ENCODE results near the gene SIGLEC12.

Gene SIGLEC12

DNA sequence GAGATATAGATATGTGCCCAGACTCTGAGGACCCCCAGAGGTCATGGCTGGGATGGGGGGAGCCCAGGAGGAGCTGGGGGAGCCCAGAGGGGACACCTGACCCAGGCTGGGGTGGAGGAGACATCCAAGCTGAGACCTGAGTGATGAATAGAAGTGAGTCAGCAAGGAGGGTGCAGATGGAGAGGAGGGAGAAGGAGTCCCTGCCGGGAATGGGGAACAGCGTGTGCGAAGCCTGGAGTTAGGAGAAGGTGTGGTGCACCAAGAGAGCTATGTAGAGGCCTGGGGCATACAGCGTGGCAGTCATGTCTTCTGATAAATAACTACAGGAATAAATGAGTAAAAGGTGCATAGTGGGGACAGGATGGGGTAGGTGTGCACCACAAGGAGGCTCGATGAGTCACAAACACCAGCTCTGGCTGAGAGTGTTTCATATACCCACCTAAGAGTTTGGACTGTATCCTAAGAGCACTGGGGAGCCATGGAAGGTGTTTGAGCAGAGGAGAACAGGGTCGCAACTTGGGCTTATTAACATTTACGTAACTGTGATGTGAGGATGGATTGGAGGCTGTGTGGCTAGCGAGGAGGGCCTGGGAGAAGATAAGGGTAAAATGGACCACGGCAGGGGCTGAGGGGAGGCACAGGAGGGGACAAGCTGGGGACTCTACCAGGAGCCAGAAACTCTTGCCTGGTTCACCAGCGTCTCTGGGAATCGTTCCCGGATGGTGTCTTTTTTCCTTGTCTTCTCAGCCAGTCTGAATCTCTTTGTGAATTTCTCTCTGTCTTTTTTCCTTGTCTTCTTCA is 21.9 kb downstream of the SIGLEC12 start:
- Histone ChIP-seq H3K9me3 (ENCODE audit: control insufficient read depth, low read length) (no peaks in the 10 kb centered on the region), H3K4me1 (ENCODE audit: control insufficient read depth, insufficient read depth, low read length, poor library complexity, severe bottlenecking) (no peaks in the 10 kb centered on the region), H3K4me3 (ENCODE audit: extremely low read depth, insufficient read depth, low read length, poor library complexity, severe bottlenecking) (no peak overlapping the region), H3K36me3 (ENCODE audit: control insufficient read depth, insufficient read depth, low read length) (no peaks in the 10 kb centered on the region), H3K27ac (ENCODE audit: low read depth, low read length, severe bottlenecking) (no peak overlapping the region)
- WGBS, 2 experiments (ENCODE audit: insufficient coverage in 2 of 2), result 71 to 75% methylated on average over 12 of the region's 12 CpGs

DNA sequence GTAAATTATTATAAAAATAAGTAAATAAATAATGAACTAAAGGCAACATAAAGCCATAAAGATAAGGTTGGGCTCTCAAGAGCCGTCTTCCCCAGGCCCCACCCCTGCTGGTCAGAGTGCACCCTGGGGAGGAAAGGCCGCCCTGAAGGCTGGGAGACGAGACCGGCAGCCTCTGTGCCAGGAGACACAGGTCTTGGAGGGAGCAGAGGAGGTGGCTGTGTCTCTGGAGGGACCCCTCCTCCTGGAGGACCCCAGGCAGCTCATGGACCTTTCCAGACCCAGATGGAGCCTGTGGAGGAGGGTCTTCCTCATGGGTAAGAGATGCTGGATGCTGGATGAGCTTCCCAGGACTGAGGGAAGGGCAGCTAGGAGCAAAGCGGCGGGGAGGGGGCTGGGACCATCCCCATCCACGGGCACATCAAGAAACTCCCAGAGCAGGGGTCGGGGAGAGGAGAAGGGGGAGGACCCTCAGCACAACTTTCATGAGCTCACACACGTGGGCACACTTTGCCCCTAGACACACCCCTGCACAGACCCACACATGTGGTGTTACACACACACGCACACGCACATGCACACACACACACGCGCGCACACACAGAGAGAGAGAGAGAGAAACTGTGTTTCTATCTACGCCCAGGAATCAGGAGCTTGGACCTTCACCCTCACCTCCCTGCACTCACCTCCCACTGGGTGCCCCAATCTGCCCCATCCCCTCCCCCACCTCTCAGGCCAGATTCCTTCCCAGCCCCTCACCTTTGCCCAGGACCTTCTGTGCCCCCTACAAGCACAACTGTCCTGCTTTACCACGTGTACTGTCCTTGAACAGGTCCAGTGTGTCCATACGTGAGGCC is 23.0 kb downstream of the SIGLEC12 start, which contains the start of gene CEACAM18:
Gene CEACAM18 (plus strand): TSS at position 159 of the 854 bp plus-strand sequence.
- Histone ChIP-seq H3K4me1 (ENCODE audit: control insufficient read depth, insufficient read depth, low read length, poor library complexity, severe bottlenecking) (no peaks in the 10 kb centered on the region), H3K4me3 (ENCODE audit: extremely low read depth, insufficient read depth, low read length, poor library complexity, severe bottlenecking) (no peak within 1 kb of the TSS), H3K36me3 (ENCODE audit: control insufficient read depth, insufficient read depth, low read length) (no peaks in the 10 kb centered on the region), H3K27ac (ENCODE audit: low read depth, low read length, severe bottlenecking) (no peak within 1 kb of the TSS), H3K9me3 (ENCODE audit: control insufficient read depth, low read length) (no peaks in the 10 kb centered on the region)
- WGBS, 2 experiments (ENCODE audit: insufficient coverage in 2 of 2), result 40 to 51% methylated on average over 2 to 4 of the region's 17 CpGs

DNA sequence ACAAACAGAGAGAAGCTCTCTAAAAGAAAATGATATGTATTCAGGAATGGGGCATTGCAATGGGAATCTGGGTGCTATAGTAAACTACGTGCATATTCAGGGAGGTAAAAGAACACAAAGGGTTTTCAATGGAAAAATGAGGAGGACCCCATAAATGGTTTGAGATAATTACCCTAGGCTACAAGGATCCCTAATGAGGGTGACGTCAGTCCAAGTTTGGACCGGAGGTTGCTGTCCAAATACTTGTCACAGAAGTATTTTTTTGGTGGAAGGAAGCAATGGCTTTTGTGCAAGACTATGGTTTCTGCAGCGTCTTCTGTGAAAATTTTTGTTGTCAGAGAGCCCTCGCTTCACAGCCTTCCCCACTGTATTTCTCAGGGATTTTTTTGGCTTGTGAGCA is 24.3 kb downstream of the SIGLEC12 start:
- 64 to 69% methylated on average over 5 of the region's 5 CpGs for WGBS, 2 experiments (ENCODE audit: insufficient coverage in 2 of 2)
- no peak overlapping the region for H3K4me3 ChIP-seq (ENCODE audit: extremely low read depth, insufficient read depth, low read length, poor library complexity, severe bottlenecking)
- H3K9me3 ChIP-seq (ENCODE audit: control insufficient read depth, low read length), result no peaks in the 10 kb centered on the region
- H3K27ac ChIP-seq (ENCODE audit: low read depth, low read length, severe bottlenecking), result no peak overlapping the region
- no peaks in the 10 kb centered on the region for H3K4me1 ChIP-seq (ENCODE audit: control insufficient read depth, insufficient read depth, low read length, poor library complexity, severe bottlenecking)
- H3K36me3 ChIP-seq (ENCODE audit: control insufficient read depth, insufficient read depth, low read length), result no peaks in the 10 kb centered on the region

DNA sequence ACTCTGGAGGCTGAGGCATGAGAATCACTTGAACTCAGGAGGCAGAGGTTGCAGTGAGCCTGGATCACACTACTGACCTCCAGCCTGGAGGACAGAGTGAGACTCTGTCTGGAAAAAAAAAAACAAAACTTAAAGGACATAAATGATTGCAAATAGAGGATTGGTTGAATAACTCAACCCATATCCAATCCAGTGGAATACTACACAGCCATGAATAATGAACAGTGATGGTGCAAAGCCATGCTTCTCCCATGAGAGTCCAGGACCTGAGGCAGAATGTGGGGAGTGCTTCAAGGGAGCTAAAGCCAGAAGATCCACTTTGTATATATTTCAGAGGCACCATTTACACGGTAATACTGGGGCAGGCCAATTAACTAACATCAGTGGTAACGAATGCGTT is 25.4 kb downstream of the SIGLEC12 start:
- 90% methylated on average over 3 of the region's 3 CpGs; no CpG with 5 or more reads in 1 of the 2 experiments for WGBS, 2 experiments (ENCODE audit: insufficient coverage in 2 of 2)
- Histone ChIP-seq H3K36me3 (ENCODE audit: control insufficient read depth, insufficient read depth, low read length) (no peaks in the 10 kb centered on the region), H3K27ac (ENCODE audit: low read depth, low read length, severe bottlenecking) (no peak overlapping the region), H3K9me3 (ENCODE audit: control insufficient read depth, low read length) (no peaks in the 10 kb centered on the region), H3K4me3 (ENCODE audit: extremely low read depth, insufficient read depth, low read length, poor library complexity, severe bottlenecking) (no peak overlapping the region), H3K4me1 (ENCODE audit: control insufficient read depth, insufficient read depth, low read length, poor library complexity, severe bottlenecking) (no peaks in the 10 kb centered on the region)

DNA sequence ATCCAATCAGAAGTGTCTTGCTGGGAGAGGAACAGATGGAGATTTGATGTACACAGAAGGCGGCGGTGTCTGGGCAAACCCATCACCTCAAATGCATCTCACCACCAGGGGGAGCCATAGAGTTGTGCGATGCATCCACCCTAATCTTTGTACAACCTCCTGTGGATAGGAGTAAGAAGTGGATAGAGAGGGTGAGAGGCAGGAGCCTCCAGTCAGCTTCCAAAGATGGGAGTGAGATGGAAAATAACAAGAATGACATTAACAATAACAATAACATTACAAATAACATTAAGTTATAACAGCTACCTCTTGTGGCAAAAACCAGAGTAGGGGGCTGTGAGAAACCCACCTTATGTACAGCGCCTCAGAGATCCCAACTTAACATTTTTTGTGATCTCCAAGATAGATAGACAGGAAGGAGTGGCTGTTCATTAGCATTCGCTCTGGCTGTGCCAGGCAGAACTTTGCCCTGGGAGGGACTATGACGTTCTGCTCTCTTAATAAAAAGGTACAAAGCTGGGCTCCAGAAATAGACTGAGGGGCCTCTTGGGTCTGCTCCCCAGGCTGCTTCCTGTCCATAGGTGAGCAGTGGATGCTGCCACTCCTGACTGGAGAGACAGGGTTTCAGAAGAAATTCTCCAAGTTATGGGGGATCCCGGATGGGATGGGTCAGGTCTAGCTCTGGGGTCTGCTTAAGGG is 28.4 kb downstream of the SIGLEC12 start:
- WGBS, 2 experiments (ENCODE audit: insufficient coverage in 2 of 2), result 56 to 64% methylated on average over 4 of the region's 7 CpGs
- Histone ChIP-seq H3K4me1 (ENCODE audit: control insufficient read depth, insufficient read depth, low read length, poor library complexity, severe bottlenecking) (peaks cover 1% of the 10 kb centered on the region), H3K36me3 (ENCODE audit: control insufficient read depth, insufficient read depth, low read length) (no peaks in the 10 kb centered on the region), H3K9me3 (ENCODE audit: control insufficient read depth, low read length) (no peaks in the 10 kb centered on the region), H3K4me3 (ENCODE audit: extremely low read depth, insufficient read depth, low read length, poor library complexity, severe bottlenecking) (no peak overlapping the region), H3K27ac (ENCODE audit: low read depth, low read length, severe bottlenecking) (no peak overlapping the region)

DNA sequence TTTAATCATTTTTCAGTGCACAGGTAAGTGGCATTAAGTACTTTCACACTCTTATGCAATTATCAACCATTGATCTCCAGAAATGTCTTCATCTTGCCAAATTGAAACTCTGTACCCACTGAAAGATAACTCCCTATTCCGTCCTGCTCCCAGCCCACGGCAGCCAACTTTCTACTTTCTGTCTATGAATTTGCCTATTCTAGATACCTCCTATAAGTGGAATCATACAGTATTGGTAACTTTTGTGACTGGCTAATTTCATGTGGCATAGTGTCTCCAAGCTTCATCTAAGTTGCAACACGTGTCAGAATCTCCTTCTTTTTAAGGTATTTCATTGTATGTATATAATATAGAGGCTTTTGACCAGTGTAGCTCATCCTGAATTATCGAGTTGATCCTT is 29.0 kb downstream of the SIGLEC12 start:
- Histone ChIP-seq H3K36me3 (ENCODE audit: control insufficient read depth, insufficient read depth, low read length) (no peaks in the 10 kb centered on the region), H3K27ac (ENCODE audit: low read depth, low read length, severe bottlenecking) (no peak overlapping the region), H3K9me3 (ENCODE audit: control insufficient read depth, low read length) (no peaks in the 10 kb centered on the region), H3K4me1 (ENCODE audit: control insufficient read depth, insufficient read depth, low read length, poor library complexity, severe bottlenecking) (peaks cover 5% of the 10 kb centered on the region), H3K4me3 (ENCODE audit: extremely low read depth, insufficient read depth, low read length, poor library complexity, severe bottlenecking) (no peak overlapping the region)
- WGBS, 2 experiments (ENCODE audit: insufficient coverage in 2 of 2), result 34% methylated on average over 2 of the region's 4 CpGs; no CpG with 5 or more reads in 1 of the 2 experiments

DNA sequence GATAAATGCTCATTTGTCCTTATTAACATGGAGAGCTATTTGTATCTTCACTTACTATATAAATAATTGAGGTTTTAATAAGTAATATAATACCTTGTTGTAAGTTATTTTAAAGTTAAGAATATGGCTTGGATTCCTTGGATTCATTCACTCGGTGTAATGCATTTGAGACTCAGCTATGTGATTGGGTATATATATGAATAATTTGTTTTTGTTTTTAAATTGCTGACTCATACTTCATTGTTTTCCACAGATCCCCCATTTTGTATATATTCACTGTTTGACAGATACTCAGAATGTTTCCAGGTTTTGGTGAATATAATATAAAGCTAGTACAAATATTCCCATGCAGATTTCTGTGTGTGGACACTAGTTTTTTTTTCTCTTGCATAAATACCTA is 30.1 kb downstream of the SIGLEC12 start:
- no peaks in the 10 kb centered on the region for H3K9me3 ChIP-seq (ENCODE audit: control insufficient read depth, low read length)
- WGBS, 2 experiments (ENCODE audit: insufficient coverage in 2 of 2), result no CpG with 5 or more reads among the region's 1 CpG
- peaks cover 5% of the 10 kb centered on the region for H3K4me1 ChIP-seq (ENCODE audit: control insufficient read depth, insufficient read depth, low read length, poor library complexity, severe bottlenecking)
- H3K4me3 ChIP-seq (ENCODE audit: extremely low read depth, insufficient read depth, low read length, poor library complexity, severe bottlenecking), result no peak overlapping the region
- no peaks in the 10 kb centered on the region for H3K36me3 ChIP-seq (ENCODE audit: control insufficient read depth, insufficient read depth, low read length)
- no peak overlapping the region for H3K27ac ChIP-seq (ENCODE audit: low read depth, low read length, severe bottlenecking)

DNA sequence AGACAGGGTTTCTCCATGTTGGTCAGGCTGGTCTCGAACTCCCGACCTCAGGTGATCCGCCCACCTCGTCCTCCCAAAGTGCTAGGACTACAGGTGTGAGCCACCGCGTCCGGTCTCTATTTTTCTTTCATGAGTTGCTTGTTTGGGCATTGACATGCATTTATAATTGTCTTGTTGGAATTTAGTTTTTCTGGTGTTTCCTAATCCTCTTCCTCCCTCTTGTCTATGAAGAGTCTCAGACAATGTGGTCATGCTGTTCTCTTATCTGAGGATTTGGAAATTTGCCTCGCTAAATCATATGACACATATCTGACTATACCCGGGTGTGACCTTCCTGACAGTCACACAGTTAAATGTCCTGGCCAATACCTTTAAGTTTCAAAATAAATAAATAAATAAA is 30.6 kb downstream of the SIGLEC12 start:
- Histone ChIP-seq H3K4me3 (ENCODE audit: extremely low read depth, insufficient read depth, low read length, poor library complexity, severe bottlenecking) (no peak overlapping the region), H3K36me3 (ENCODE audit: control insufficient read depth, insufficient read depth, low read length) (no peaks in the 10 kb centered on the region), H3K4me1 (ENCODE audit: control insufficient read depth, insufficient read depth, low read length, poor library complexity, severe bottlenecking) (peaks cover 5% of the 10 kb centered on the region), H3K27ac (ENCODE audit: low read depth, low read length, severe bottlenecking) (no peak overlapping the region), H3K9me3 (ENCODE audit: control insufficient read depth, low read length) (no peaks in the 10 kb centered on the region)
- WGBS, 2 experiments (ENCODE audit: insufficient coverage in 2 of 2), result 85 to 92% methylated on average over 8 of the region's 9 CpGs

DNA sequence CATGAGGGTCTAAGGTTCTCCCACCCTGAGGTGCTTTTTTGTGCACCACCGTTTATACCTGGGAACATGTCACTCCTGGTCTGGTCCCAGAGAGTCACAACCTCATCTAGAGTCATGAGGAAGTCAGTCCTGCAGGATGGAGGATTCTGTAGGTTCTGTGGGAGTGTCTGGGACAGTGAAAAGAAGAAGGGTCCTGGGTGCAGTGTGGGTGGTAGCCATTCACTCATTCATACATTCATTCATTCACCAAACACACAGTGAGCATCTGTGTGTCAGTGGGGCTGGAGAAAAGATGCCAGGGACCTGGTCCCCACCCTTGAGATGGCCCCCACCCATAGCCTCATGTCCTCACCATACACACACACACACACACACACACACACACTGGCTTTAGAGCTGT is 32.0 kb downstream of the SIGLEC12 start:
- H3K4me1 ChIP-seq (ENCODE audit: control insufficient read depth, insufficient read depth, low read length, poor library complexity, severe bottlenecking), result peaks cover 5% of the 10 kb centered on the region
- H3K27ac ChIP-seq (ENCODE audit: low read depth, low read length, severe bottlenecking), result no peak overlapping the region
- no peaks in the 10 kb centered on the region for H3K36me3 ChIP-seq (ENCODE audit: control insufficient read depth, insufficient read depth, low read length)
- no peak overlapping the region for H3K4me3 ChIP-seq (ENCODE audit: extremely low read depth, insufficient read depth, low read length, poor library complexity, severe bottlenecking)
- 80% methylated on average over 1 of the region's 1 CpG for whole genome bisulfite sequencing, 2 experiments (ENCODE audit: insufficient coverage in 2 of 2)
- H3K9me3 ChIP-seq (ENCODE audit: control insufficient read depth, low read length), result no peaks in the 10 kb centered on the region

DNA sequence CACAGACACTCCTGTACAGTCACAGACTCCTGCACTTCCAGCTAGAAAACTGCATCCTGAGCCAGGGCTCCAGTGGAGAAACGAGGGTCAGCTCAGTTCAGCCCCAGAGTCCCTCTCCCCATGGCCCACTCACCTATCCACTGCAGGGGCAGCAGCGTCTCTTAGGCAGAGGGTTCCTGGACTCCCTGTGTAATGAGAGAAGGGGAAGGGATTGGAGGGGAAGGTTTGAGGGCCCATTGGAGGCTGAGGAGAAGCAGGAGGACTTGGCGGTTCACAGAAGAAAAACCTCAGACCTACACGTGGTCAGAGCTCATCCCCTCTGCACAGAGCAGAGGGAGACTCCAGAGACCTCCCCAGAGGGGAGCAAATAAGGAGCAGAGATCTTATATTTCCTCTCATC is 32.4 kb downstream of the SIGLEC12 start:
- Histone ChIP-seq H3K4me3 (ENCODE audit: extremely low read depth, insufficient read depth, low read length, poor library complexity, severe bottlenecking) (no peak overlapping the region), H3K27ac (ENCODE audit: low read depth, low read length, severe bottlenecking) (no peak overlapping the region), H3K36me3 (ENCODE audit: control insufficient read depth, insufficient read depth, low read length) (no peaks in the 10 kb centered on the region), H3K4me1 (ENCODE audit: control insufficient read depth, insufficient read depth, low read length, poor library complexity, severe bottlenecking) (peaks cover 5% of the 10 kb centered on the region), H3K9me3 (ENCODE audit: control insufficient read depth, low read length) (no peaks in the 10 kb centered on the region)
- WGBS, 2 experiments (ENCODE audit: insufficient coverage in 2 of 2), result 20 to 50% methylated on average over 1 to 3 of the region's 4 CpGs

Data from mesodermal cell (in vitro differentiated cells).